Erythroblast (primary cell): ENCODE data around the gene PIGR.

Experiments used
- GATA1 ChIP-seq: IDR thresholded peaks from 2 replicates; pipeline ENCODE4 v1.6.1; 2011; ENCODE audit warnings: low read depth, mild to moderate bottlenecking, control low read depth, low read length, moderate library complexity
- POLR2A ChIP-seq: IDR thresholded peaks from 2 replicates; pipeline ENCODE4 v1.6.1; 2011; ENCODE audit warnings: mild to moderate bottlenecking, low read length

DNA sequence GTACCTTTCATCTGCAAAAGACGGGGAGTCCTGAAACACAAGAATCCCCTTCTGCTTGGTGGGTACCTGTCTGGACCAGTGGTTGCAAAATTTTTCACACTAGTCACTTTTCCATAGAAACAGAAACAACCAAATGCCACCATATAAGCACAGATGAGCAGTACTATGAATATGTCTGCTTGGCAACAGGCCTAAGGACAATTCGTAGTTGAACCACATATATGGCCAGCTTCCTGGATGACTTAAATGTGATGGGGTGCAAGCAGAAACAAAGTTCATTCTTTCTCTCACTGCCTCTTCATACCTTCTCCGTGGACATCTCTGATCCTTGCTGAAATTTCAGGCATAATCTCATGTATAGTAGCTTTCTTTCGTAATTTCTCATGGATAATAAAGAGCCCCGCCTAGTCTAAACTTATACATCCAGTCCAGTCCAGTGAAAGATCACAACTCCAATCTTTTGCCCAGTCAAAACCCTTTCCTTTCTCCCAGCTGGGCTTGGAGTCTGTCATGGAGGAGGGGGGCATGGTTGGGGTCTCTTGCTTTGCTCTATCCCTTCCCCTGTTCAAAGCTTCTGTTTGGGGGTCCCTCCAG lies 16.9 kb upstream of the PIGR start:
- TF ChIP-seq POLR2A = no peak
- TF ChIP-seq GATA1 = no peak
